NT2/D1 (cell line): ENCODE measurements around the gene FYCO1.

ENCODE experiments used
- DNase-seq: peaks from one replicate; pipeline ENCODE4 v3.0.0-alpha.2; 2011; ENCODE audit warnings: low read depth, low spot score
- H3K27me3 ChIP-seq: 2 replicates; pipeline ENCODE4 v1.6.0; 2011; ENCODE audit warnings: mild to moderate bottlenecking; ENCODE audit not compliant: insufficient read length, insufficient read depth
- H3K36me3 ChIP-seq: 2 replicates; pipeline ENCODE4 v1.6.1; 2011; ENCODE audit warnings: mild to moderate bottlenecking, low read length, mixed read lengths; ENCODE audit not compliant: insufficient read depth, insufficient read length
- H3K4me1 ChIP-seq: 2 replicates; pipeline ENCODE4 v1.5.1; 2011; ENCODE audit not compliant: insufficient read depth, insufficient read length
- H3K4me3 ChIP-seq: 2 replicates; pipeline ENCODE4 v1.5.1; 2011; ENCODE audit warnings: low read depth; ENCODE audit not compliant: insufficient read length
- H3K9ac ChIP-seq: 2 replicates; pipeline ENCODE4 v1.6.0; 2011; ENCODE audit warnings: low read depth; ENCODE audit not compliant: insufficient read length
- H3K9me3 ChIP-seq: 2 replicates; pipeline ENCODE4 v1.5.1; 2011; ENCODE audit warnings: mild to moderate bottlenecking, low read length; ENCODE audit not compliant: insufficient read depth
- SUZ12 ChIP-seq: IDR thresholded peaks from 2 replicates; pipeline ENCODE4 v1.6.1; 2011; ENCODE audit not compliant: insufficient read length, insufficient read depth; ENCODE audit errors: extremely low read depth
- YY1 ChIP-seq: IDR thresholded peaks from 2 replicates; pipeline ENCODE4 v1.6.1; 2011; ENCODE audit not compliant: insufficient read length, insufficient read depth
- ZNF274 ChIP-seq: IDR thresholded peaks from 2 replicates; pipeline ENCODE4 v1.6.1; 2011; ENCODE audit warnings: mild to moderate bottlenecking, low read depth, low read length

The FYCO1 gene

GRCh38 chr3:45931496-45931895 lies 64.1 kb downstream of the FYCO1 start:
- Histone ChIP-seq H3K36me3 (peaks cover 62% of the 10 kb centered on the region), H3K4me3 (no peak overlapping the region), H3K9ac (no peak overlapping the region), H3K4me1 (no peaks in the 10 kb centered on the region), H3K9me3 (no peaks in the 10 kb centered on the region), H3K27me3 (no peaks in the 10 kb centered on the region)
- no peak for TF ChIP-seq YY1
- no peak for TF ChIP-seq SUZ12
- TF ChIP-seq ZNF274: no peak
- DNase-seq: no peak

GRCh38 chr3:45929042-45929679 lies 66.5 kb downstream of the FYCO1 start:
- no peak overlapping the region for H3K9ac ChIP-seq
- peaks cover 47% of the 10 kb centered on the region for H3K36me3 ChIP-seq

GRCh38 chr3:45927881-45928280 lies 67.7 kb downstream of the FYCO1 start:
- no peaks in the 10 kb centered on the region for H3K9me3 ChIP-seq
- peaks cover 59% of the 10 kb centered on the region for H3K36me3 ChIP-seq
- H3K4me3 ChIP-seq: no peak overlapping the region
- no peaks in the 10 kb centered on the region for H3K4me1 ChIP-seq
- TF ChIP-seq YY1: no peak
- TF ChIP-seq ZNF274: no peak
- no peak for TF ChIP-seq SUZ12
- H3K9ac ChIP-seq: no peak overlapping the region
- no peak for DNase-seq
- no peaks in the 10 kb centered on the region for H3K27me3 ChIP-seq

More at GRCh38 chr3:45929042-45929679, 66.5 kb downstream of the FYCO1 start:
- H3K27me3 ChIP-seq: no peaks in the 10 kb centered on the region
- no peak overlapping the region for H3K4me3 ChIP-seq
- H3K9me3 ChIP-seq: no peaks in the 10 kb centered on the region
- no peak for TF ChIP-seq SUZ12
- TF ChIP-seq ZNF274: no peak
- no peak for DNase-seq
- H3K4me1 ChIP-seq: no peaks in the 10 kb centered on the region

GRCh38 chr3:45923755-45924154 lies 71.9 kb downstream of the FYCO1 start:
- Histone ChIP-seq H3K4me3 (no peak overlapping the region), H3K36me3 (peaks cover 45% of the 10 kb centered on the region), H3K27me3 (no peaks in the 10 kb centered on the region), H3K9me3 (no peaks in the 10 kb centered on the region), H3K9ac (no peak overlapping the region), H3K4me1 (no peaks in the 10 kb centered on the region)
- DNase-seq: no peak
- TF ChIP-seq YY1 (no peak), SUZ12 (no peak), ZNF274 (no peak)

- DNase-seq: no peak
- H3K9ac ChIP-seq: no peak overlapping the region
- H3K36me3 ChIP-seq: peaks cover 38% of the 10 kb centered on the region
- no peaks in the 10 kb centered on the region for H3K9me3 ChIP-seq
- H3K27me3 ChIP-seq: no peaks in the 10 kb centered on the region
- no peak overlapping the region for H3K4me3 ChIP-seq
- TF ChIP-seq SUZ12 (no peak), YY1 (no peak), ZNF274 (no peak)
- no peaks in the 10 kb centered on the region for H3K4me1 ChIP-seq
These were observed 72.6 kb downstream of the FYCO1 start for GRCh38 chr3:45922950-45923590.

GRCh38 chr3:45922039-45922326 lies 73.6 kb downstream of the FYCO1 start:
- Histone ChIP-seq H3K4me1 (no peaks in the 10 kb centered on the region), H3K9me3 (no peaks in the 10 kb centered on the region), H3K27me3 (peaks cover 4% of the 10 kb centered on the region), H3K9ac (no peak overlapping the region), H3K4me3 (no peak overlapping the region), H3K36me3 (peaks cover 31% of the 10 kb centered on the region)
- no peak for TF ChIP-seq YY1
- TF ChIP-seq ZNF274: no peak
- no peak for TF ChIP-seq SUZ12
- no peak for DNase-seq

GRCh38 chr3:45921158-45922038 lies 74.2 kb downstream of the FYCO1 start:
- H3K4me3 ChIP-seq: no peak overlapping the region
- no peaks in the 10 kb centered on the region for H3K9me3 ChIP-seq
- H3K36me3 ChIP-seq: peaks cover 31% of the 10 kb centered on the region
- no peak overlapping the region for H3K9ac ChIP-seq
- TF ChIP-seq ZNF274 (no peak), YY1 (no peak), SUZ12 (no peak)
- peaks cover 9% of the 10 kb centered on the region for H3K27me3 ChIP-seq
- peaks cover under 1% of the 10 kb centered on the region for H3K4me1 ChIP-seq
- no peak for DNase-seq
